ENCODE measurements around the gene KCNN1.
"Not testable (repeated sequence)": the region's sequence is repeated elsewhere in the genome, so short reads cannot be mapped to it uniquely, and the experiment has no call there.

Gene KCNN1

DNA sequence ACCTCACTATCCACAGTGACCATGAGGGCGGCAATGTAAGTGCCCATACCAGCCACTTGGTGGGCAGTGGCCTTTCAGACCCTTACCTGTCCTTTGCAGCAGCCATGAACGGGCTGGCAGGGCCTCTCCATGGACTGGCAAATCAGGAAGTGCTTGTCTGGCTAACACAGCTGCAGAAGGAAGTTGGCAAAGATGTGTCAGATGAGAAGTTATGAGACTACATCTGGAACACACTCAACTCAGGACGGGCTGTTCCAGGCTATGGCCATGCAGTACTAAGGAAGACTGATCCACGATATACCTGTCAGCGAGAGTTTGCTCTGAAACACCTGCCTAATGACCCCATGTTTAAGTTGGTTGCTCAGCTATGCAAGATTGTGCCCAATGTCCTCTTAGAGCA is 64.5 kb downstream of the KCNN1 start:
- FAIRE-seq: not testable (repeated sequence)

DNA sequence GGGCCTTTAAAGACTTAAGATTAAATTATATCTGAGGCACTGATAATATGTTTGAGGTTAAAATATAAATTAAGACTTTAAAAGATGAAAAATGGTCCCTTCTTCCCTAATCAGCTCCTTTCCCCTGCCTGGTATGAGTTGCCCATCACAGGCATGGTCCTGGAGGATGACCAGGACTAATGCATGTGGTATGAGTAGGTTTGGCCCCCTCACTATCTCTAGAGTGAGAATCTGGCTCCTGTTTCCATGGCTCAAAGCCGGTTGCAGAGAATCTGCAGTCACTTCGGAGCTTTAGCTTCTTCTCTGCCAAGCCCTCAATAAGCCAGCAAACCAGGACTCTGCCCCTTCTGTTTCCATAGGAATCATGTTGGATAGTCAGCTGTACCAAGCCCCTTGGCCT is 65.2 kb downstream of the KCNN1 start:
- not testable (repeated sequence) for FAIRE-seq

DNA sequence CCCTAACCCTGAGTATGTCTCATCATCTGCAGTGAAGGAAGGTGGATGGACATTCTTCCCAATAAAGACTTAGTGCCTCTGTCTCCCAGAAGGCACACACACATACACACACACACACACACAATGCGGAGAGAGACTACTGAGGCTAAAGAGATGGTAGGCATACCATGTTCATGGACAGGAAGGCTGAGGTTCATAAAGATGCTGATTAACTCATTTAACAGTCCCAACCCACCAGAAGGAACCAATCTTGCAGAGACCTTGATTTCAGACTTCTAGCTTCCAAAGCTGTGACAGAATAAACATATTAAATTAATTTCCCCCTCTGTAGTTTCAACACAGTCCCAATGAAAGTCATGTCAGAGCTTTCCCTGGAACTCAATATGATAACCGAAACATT is 74.1 kb downstream of the KCNN1 start:
- no peak for FAIRE-seq

DNA sequence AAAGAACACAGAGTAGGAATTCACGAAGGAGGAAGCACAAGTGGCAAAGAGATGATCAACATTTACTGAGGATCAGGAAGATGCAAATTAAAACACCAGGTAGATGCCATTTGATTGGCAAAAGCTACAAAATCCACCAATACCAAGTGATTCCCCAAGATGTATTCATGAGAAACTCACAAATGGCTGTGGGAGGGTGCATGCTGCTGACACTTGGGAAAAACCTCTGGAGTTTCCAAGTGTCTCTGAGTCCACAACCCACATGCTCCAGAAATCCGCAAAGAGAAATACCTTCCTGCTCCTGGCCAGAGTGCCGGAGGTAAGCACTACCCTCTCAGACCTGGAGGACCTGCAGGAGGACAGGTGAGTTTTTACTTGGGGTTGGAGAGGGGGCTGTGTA is 76.8 kb downstream of the KCNN1 start:
- FAIRE-seq: no peak

DNA sequence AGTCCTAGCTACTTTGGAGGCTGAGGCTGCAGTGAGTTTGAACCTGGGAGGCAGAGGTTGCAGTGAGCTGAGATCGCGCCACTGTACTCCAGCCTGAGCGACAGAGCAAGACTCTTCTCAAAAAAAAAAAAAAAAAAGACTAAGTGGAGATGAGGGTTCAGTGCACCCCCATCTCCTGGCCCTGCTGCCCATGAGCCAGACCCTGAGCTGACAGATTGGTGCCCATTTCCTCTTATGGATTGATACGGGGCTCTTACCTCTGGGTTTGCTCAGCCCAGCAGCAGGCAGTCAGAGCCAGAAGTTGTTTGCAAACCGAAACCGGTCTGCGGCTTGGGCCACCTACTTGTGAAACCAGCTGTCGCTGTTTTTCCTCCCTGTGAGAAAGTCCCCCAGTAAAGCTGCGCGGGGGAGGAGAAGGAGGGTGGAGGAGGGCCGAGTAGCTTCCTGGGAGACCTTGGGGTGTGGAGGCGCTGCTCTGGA is 78.0 kb downstream of the KCNN1 start:
- FAIRE-seq: no peak

DNA sequence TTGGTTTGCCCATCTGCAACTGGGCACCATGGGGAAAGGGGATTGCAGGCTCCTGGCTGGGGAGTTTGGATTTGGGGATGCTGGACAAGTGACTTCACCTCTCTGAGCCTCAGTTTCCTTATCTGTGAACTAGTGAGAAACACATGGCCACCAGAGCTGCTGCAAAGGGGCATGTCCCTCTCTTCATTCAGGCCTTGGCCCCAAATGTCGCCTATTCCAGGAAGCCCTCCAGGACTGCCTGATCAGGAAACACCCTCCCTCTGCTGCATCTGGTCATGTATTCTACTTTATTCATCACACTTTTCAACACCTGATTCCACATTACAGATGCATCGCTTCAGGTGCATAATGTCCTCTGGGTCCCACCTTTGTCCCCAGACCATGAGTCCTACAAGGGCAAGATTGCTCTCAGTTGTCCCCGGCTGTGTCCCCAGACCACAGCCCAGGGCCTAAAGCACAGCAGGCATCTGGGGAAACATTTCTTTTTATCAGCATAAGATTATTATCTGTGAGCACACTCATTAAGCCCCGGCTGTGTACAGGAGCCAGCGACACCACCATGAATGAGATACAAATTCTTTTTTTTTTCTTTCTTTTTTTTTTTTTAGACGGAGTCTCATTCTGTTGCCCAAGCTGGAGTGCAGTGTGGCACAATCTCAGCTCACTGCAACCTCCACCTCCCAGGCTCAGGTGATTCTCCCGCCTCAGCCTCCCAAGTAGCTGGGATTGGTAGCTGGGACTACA is 78.6 kb downstream of the KCNN1 start:
- FAIRE-seq: no peak

DNA sequence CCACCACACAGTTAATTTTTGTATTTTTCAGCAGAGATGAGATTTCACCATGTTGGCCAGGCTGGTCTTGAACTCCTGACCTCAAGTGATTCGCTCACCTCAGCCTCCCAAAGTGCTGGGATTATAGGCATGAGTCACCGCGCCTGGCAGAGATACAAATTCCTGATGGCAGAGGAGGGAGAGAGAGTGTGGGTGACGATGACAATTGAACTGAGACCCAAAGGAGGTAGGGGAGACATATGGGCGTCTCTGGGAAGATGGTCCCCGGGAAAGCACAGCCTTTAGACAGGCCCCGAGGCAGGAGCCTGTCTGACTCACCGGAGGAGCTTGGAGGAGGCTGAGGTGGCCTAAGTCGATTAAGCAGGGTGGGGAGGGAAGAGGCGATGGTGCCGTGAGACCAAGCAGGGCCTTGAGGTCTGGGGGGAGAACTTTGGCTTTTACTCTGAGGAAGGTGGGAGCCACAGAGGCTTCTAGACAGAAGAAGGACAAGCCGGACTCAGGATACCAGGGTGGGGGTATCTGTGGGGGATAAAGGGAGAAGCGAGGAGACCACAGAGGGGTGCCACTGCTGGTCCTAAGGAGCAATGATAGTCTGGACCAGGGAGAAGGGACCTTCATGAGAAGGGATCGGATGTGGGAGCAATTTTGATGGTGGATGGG is 79.3 kb downstream of the KCNN1 start:
- FAIRE-seq: no peak

DNA sequence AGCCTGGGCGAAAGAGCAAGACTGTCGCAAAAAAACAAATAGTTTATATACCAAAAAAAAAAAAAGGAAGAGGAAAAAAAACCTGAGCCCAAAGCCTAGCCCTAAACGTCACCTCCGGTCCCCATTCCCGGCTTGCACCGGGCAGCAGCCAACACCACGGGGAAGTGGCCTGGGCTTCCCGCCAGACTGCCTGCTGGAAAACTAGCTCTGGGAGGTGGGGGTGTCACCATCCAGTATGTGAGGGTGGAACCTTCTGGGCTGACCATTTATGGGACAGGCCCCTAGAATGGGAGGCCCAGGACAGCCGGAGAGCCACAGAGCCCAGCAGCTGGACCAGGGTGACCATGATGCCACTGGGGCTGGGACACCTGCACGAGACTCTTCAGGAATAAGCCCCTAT is 82.5 kb downstream of the KCNN1 start:
- no peak for FAIRE-seq

All from TTC549 (cell line).